DOHH2 (cell line): ENCODE measurements around the gene SOX18.

Source experiments
- CTCF ChIP-seq: fragments of 200-600 bp; sonication (generic); IDR thresholded peaks from one replicate; pipeline ENCODE4 v1.5.1; 2014; ENCODE audit warnings: antibody characterized with exemption, mild to moderate bottlenecking, low read depth, low read length; ENCODE audit not compliant: poor library complexity, severe bottlenecking
- EZH2phosphoT487 ChIP-seq: fragments of 200-600 bp; sonication (generic); IDR thresholded peaks from 2 replicates; pipeline ENCODE4 v1.6.1; 2017; ENCODE audit warnings: borderline replicate concordance, mild to moderate bottlenecking, antibody characterized with exemption, low read length, moderate library complexity, mixed read lengths

GRCh38 chr20:64095927-64096326, 46.5 kb upstream of the SOX18 start:
- TF ChIP-seq CTCF (no peak), EZH2phosphoT487 (no peak)
